ENCODE data around the gene GREB1. TPM values are rescaled to one million over a fixed set of nuclear protein-coding genes. Genes with fewer than 3 reads are reported as not detected.
"Not testable (repeated sequence)": the region's sequence is repeated elsewhere in the genome, so short reads cannot be mapped to it uniquely, and the experiment has no call there.

Gene GREB1
- polyA plus RNA-seq, 1 donor from 2014 or later: 17.2 TPM

DNA sequence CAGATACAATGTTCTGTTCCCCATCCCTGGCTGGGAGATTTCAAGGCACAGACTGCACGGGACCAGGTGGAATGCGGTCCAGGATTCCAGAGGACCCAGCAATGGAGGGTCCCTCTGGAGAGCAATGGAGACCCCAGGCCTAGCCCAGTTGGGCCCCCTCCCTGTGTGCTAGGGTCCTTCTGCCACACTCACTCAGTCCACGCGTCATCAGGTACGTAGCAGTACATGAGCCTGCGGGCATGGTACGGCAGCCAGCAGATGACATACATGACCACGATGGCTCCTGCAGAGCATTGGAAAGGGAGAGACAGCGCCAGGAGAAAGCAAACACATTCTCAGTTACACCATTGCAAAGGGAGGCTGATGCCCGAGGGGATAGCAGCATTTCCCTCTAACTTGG lies 126.0 kb downstream of the GREB1 start:
- H3K79me2 ChIP-seq (replicated peaks; ENCODE audit: insufficient read depth, low read length): no peaks in the 10 kb centered on the region
- H3K9me2 ChIP-seq (ENCODE audit: insufficient read depth, low read length): no peaks in the 10 kb centered on the region
- no peak overlapping the region for H3K27ac ChIP-seq (ENCODE audit: low read length)

GRCh38 chr2:11660396-11660795 lies 126.6 kb downstream of the GREB1 start:
- not testable (repeated sequence) for H3K4me3 ChIP-seq (ENCODE audit: low read length); H2AFZ ChIP-seq (ENCODE audit: low read depth, low read length); H3K9me2 ChIP-seq (ENCODE audit: insufficient read depth, low read length); H3K27ac ChIP-seq (ENCODE audit: low read length); H4K20me1 ChIP-seq (ENCODE audit: insufficient read depth); H3K9me3 ChIP-seq (ENCODE audit: low read length); H3K4me2 ChIP-seq (ENCODE audit: low read length); H3K27me3 ChIP-seq (ENCODE audit: insufficient read depth, low read depth, low read length); H3K36me3 ChIP-seq (ENCODE audit: insufficient read depth, low read length); H3K79me2 ChIP-seq (replicated peaks; ENCODE audit: insufficient read depth, low read length); H3F3A ChIP-seq (ENCODE audit: insufficient read depth, low read length, poor library complexity, severe bottlenecking); H3K9ac ChIP-seq (ENCODE audit: low read length)

More for the DNA sequence above, 126.0 kb downstream of the GREB1 start:
- Histone ChIP-seq H2AFZ (ENCODE audit: low read depth, low read length) (no peak overlapping the region), H3K9ac (ENCODE audit: low read length) (no peak overlapping the region), H3K4me2 (ENCODE audit: low read length) (no peak overlapping the region), H3K4me3 (ENCODE audit: low read length) (no peak overlapping the region), H3K27me3 (ENCODE audit: insufficient read depth, low read depth, low read length) (no peaks in the 10 kb centered on the region), H4K20me1 (ENCODE audit: insufficient read depth) (no peaks in the 10 kb centered on the region), H3K36me3 (ENCODE audit: insufficient read depth, low read length) (no peaks in the 10 kb centered on the region), H3K9me3 (ENCODE audit: low read length) (peaks cover 8% of the 10 kb centered on the region), H3F3A (ENCODE audit: insufficient read depth, low read length, poor library complexity, severe bottlenecking) (no peaks in the 10 kb centered on the region)
- TF ChIP-seq TAF1 (IDR thresholded peaks at IDR 0.05; ENCODE audit: low read depth) (no peak), REST (IDR thresholded peaks at IDR 0.05; ENCODE audit: borderline replicate concordance) (no peak), SMC3 (conservative IDR thresholded peaks at IDR 0.05; ENCODE audit: poor library complexity) (no peak), EZH2 (IDR thresholded peaks at IDR 0.05; ENCODE audit: borderline replicate concordance, insufficient read depth, low read length, poor library complexity, severe bottlenecking) (no peak), EP300 (conservative IDR thresholded peaks at IDR 0.05; ENCODE audit: poor library complexity, severe bottlenecking) (no peak), MXI1 (conservative IDR thresholded peaks at IDR 0.05; ENCODE audit: poor library complexity, severe bottlenecking) (no peak), CTCF (IDR thresholded peaks at IDR 0.05; ENCODE audit: poor library complexity, severe bottlenecking) (no peak), POLR2AphosphoS5 (IDR thresholded peaks at IDR 0.05) (no peak), RAD21 (conservative IDR thresholded peaks at IDR 0.05) (no peak)

- no peaks in the 10 kb centered on the region for H3K79me2 ChIP-seq (replicated peaks; ENCODE audit: insufficient read depth, low read length)
- H3K9ac ChIP-seq (ENCODE audit: low read length): no peak overlapping the region
- no peaks in the 10 kb centered on the region for H3F3A ChIP-seq (ENCODE audit: insufficient read depth, low read length, poor library complexity, severe bottlenecking)
- no peak overlapping the region for H3K27ac ChIP-seq (ENCODE audit: low read length)
- no peaks in the 10 kb centered on the region for H4K20me1 ChIP-seq (ENCODE audit: insufficient read depth)
- H3K36me3 ChIP-seq (ENCODE audit: insufficient read depth, low read length): no peaks in the 10 kb centered on the region
- TF ChIP-seq POLR2AphosphoS5 (IDR thresholded peaks at IDR 0.05): no peak
- no peak for TF ChIP-seq CTCF (IDR thresholded peaks at IDR 0.05; ENCODE audit: poor library complexity, severe bottlenecking)
- TF ChIP-seq SMC3 (conservative IDR thresholded peaks at IDR 0.05; ENCODE audit: poor library complexity): no peak
- TF ChIP-seq EP300 (conservative IDR thresholded peaks at IDR 0.05; ENCODE audit: poor library complexity, severe bottlenecking): no peak
- no peak for TF ChIP-seq MXI1 (conservative IDR thresholded peaks at IDR 0.05; ENCODE audit: poor library complexity, severe bottlenecking)
- no peak for TF ChIP-seq RAD21 (conservative IDR thresholded peaks at IDR 0.05)
- no peak for TF ChIP-seq EZH2 (IDR thresholded peaks at IDR 0.05; ENCODE audit: borderline replicate concordance, insufficient read depth, low read length, poor library complexity, severe bottlenecking)
- TF ChIP-seq REST (IDR thresholded peaks at IDR 0.05; ENCODE audit: borderline replicate concordance): no peak
- TF ChIP-seq TAF1 (IDR thresholded peaks at IDR 0.05; ENCODE audit: low read depth): no peak
- H3K9me3 ChIP-seq (ENCODE audit: low read length): peaks cover 8% of the 10 kb centered on the region
- H3K4me3 ChIP-seq (ENCODE audit: low read length): no peak overlapping the region
- H3K9me2 ChIP-seq (ENCODE audit: insufficient read depth, low read length): no peaks in the 10 kb centered on the region
- H3K27me3 ChIP-seq (ENCODE audit: insufficient read depth, low read depth, low read length): no peaks in the 10 kb centered on the region
- no peak overlapping the region for H3K4me2 ChIP-seq (ENCODE audit: low read length)
- no peak overlapping the region for H2AFZ ChIP-seq (ENCODE audit: low read depth, low read length)
Measured at GRCh38 chr2:11661891-11662435, 128.1 kb downstream of the GREB1 start.

Data from neural cell (in vitro differentiated cells).